GOT3 (cell line): ENCODE measurements around the gene DMRTA2.
"Not testable (repeated sequence)": the region's sequence is repeated elsewhere in the genome, so short reads cannot be mapped to it uniquely, and the experiment has no call there.

Source experiments
- DNase-seq: peaks from one replicate; lab custom pipeline; 2025; ENCODE audit warnings: mixed read lengths; lab: John Stamatoyannopoulos, UW

The DMRTA2 gene

DNA sequence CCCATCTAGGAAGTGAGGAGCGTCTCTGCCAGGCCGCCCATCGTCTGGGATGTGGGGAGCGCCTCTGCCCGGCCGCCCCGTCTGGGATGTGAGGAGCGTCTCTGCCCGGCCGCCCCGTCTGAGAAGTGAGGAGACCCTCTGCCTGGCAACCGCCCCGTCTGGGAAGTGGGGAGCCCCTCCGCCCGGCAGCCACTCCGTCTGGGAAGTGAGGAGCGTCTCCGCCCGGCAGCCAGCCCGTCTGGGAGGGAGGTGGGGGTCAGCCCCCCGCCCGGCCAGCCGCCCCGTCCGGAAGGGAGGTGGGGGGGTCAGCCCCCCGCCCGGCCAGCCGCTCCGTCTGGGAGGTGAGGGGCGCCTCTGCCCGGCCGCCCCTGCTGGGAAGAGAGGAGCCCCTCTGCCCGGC, 41.7 kb downstream of the DMRTA2 start:
- DNase-seq = not testable (repeated sequence)

GRCh38 chr1:50378770-50379169, 44.5 kb downstream of the DMRTA2 start:
- no peak for DNase-seq

DNA sequence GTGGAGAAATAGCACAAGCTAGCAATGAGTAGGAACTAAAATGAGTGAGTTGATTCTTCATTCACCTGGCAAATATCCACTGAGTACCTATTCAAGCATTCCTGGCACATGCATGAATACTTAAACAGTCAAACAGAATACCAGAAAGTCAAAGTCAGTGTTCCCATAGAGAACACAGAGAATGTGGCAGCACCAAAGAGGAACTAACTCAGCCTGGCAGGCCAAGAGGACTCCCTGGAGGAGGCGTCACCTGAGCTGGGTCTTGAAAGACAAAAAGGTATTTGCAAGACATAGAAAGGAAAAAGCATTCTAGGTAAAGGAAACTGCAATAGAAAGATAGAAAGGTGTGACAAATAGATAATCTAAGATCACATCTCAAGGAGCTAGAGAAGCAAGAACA, 49.7 kb downstream of the DMRTA2 start:
- DNase-seq = no peak

- DNase-seq = no peak
These were observed 51.5 kb downstream of the DMRTA2 start for GRCh38 chr1:50371749-50372148.

- no peak for DNase-seq
These were observed 53.4 kb downstream of the DMRTA2 start for GRCh38 chr1:50369830-50370229.

- no peak for DNase-seq
These were observed 54.1 kb downstream of the DMRTA2 start for GRCh38 chr1:50369008-50369634.

GRCh38 chr1:50368179-50369007, 54.9 kb downstream of the DMRTA2 start:
- no peak for DNase-seq
